Lower leg skin (tissue), 3 donors: Measurements from ENCODE around the gene APOD.

Experiments used
- CTCF ChIP-seq, 3 donors: fragments of 450-650 bp; IDR thresholded peaks; one replicate each; pipeline ENCODE4 v1.5.1; 2016; ENCODE audit warnings: antibody characterized with exemption in 3 of 3, mild to moderate bottlenecking in 3 of 3, moderate library complexity in 2 of 3
- POLR2A ChIP-seq, 2 donors: fragments of 450-650 bp; IDR thresholded peaks; one replicate each; pipeline ENCODE4 v1.6.1; 2016 to 2017; ENCODE audit warnings: antibody characterized with exemption in 2 of 2, mild to moderate bottlenecking in 1 of 2, moderate library complexity in 1 of 2

- TF ChIP-seq POLR2A (IDR thresholded peaks at IDR 0.05) (no peak), CTCF (IDR thresholded peaks at IDR 0.05) (no peak)
Observed at GRCh38 chr3:195597848-195598247, 14.1 kb upstream of the APOD start.
